ENCODE results near the gene COA8. TPM values are rescaled to one million over a fixed set of nuclear protein-coding genes. Genes with fewer than 3 reads are reported as not detected.

COA8 gene
- total and polyA plus RNA-seq, 2 of the 8 experiments (the other 6 are each of a cell fraction or from before 2014, with no cell fraction given), result 7.1 to 35.5 TPM

- Histone ChIP-seq H2BK15ac (ENCODE audit: low read length) (no peak overlapping the region), H3K4me3 (ENCODE audit: extremely low read depth in 1 of 4, insufficient read depth in 2 of 4, low read depth in 3 of 4, low read length in 4 of 4) (peak overlapping the region; percentile 82 to 97 (median 91)), H2AK5ac (ENCODE audit: low read depth, low read length) (no peak overlapping the region; the same call in 1 of the 2 replicates), H3K18ac (ENCODE audit: extremely low read depth, low read length) (no peak overlapping the region), H3K56ac (replicated peaks; ENCODE audit: insufficient read length, low read depth, low read length) (peak overlapping the region; percentile 57), H4K91ac (replicated peaks; ENCODE audit: insufficient read length, low read length) (no peak overlapping the region), H3K4me1 (replicated peaks in 1 of 4; ENCODE audit: control insufficient read depth in 3 of 4, insufficient read depth in 4 of 4, low read length in 3 of 4) (peaks cover 0 to 4% (median under 1%) of the 10 kb centered on the region in 4 experiments; a peak in 2 of 7 replicates), H3K14ac (ENCODE audit: insufficient read length) (no peak overlapping the region), H4K5ac (ENCODE audit: insufficient read length, low read depth, low read length) (no peak overlapping the region), H2BK20ac (ENCODE audit: low read length) (no peak overlapping the region), H3K23me2 (ENCODE audit: low read depth, low read length) (peaks cover 12% of the 10 kb centered on the region; the same call in 1 of the 2 replicates), H4K20me1 (replicated peaks in 1 of 2; ENCODE audit: control insufficient read depth in 1 of 2, insufficient read depth in 2 of 2, low read length in 2 of 2) (peaks cover 8 to 12% of the 10 kb centered on the region in 2 experiments), H3K4ac (replicated peaks; ENCODE audit: insufficient read length, low read depth, low read length) (no peak overlapping the region), H2BK12ac (ENCODE audit: low read depth, low read length) (no peak overlapping the region; the same call in 1 of the 2 replicates), H3K9me3 (ENCODE audit: insufficient read depth in 2 of 2, low read depth in 1 of 2, low read length in 1 of 2) (no peaks in the 10 kb centered on the region), H3K27me3 (replicated peaks in 1 of 4; ENCODE audit: control insufficient read depth in 3 of 4, extremely low read depth in 1 of 4, insufficient read depth in 3 of 4, low read length in 3 of 4) (no peaks in the 10 kb centered on the region), H3K79me1 (ENCODE audit: low read depth, low read length) (peaks cover 11% of the 10 kb centered on the region; the same call in 1 of the 2 replicates), H3K36me3 (ENCODE audit: control insufficient read depth in 2 of 4, insufficient read depth in 4 of 4, low read length in 3 of 4) (peaks cover 0 to 21% (median 12%) of the 10 kb centered on the region in 4 experiments; a peak in 7 of 8 replicates), H3K23ac (ENCODE audit: insufficient read length) (no peak overlapping the region), H4K8ac (ENCODE audit: extremely low read depth, insufficient read depth, low read length) (peak overlapping the region; percentile 90; the same call in 1 of the 2 replicates), H2BK120ac (replicated peaks; ENCODE audit: low read depth, low read length) (no peak overlapping the region), H2AFZ (ENCODE audit: low read length) (no peak overlapping the region), H3K79me2 (ENCODE audit: control insufficient read depth in 1 of 2, insufficient read depth in 2 of 2, low read length in 2 of 2) (peaks cover 12 to 82% of the 10 kb centered on the region in 2 experiments), H3K4me2 (ENCODE audit: insufficient read depth in 1 of 2, low read depth in 2 of 2, low read length in 2 of 2) (peak overlapping the region; percentile 80 to 87), H3K27ac (ENCODE audit: low read depth, low read length) (peak overlapping the region; percentile 94), H3K9ac (replicated peaks in 1 of 4; ENCODE audit: extremely low read depth in 1 of 4, low read depth in 3 of 4, low read length in 3 of 4) (peak overlapping the region; percentile 81 to 89 (median 86)), H2BK5ac (ENCODE audit: low read depth, low read length) (peak overlapping the region; percentile 54; the same call in 1 of the 2 replicates)
- TF ChIP-seq CREB1 (IDR thresholded peaks at IDR 0.05) (peak; percentile 74), TAF1 (IDR thresholded peaks at IDR 0.05; ENCODE audit: low read depth, low read length) (0 out of 2 replicates have a peak, but pooled peaks have one; percentile 56), POLR2AphosphoS5 (IDR thresholded peaks at IDR 0.05; ENCODE audit: low read depth, low read length) (0 out of 2 replicates have a peak, but pooled peaks have one; percentile 18), EP300 (IDR thresholded peaks at IDR 0.05; ENCODE audit: borderline replicate concordance in 1 of 2, low read depth in 2 of 2, low read length in 2 of 2) (no peak), BCL11A (IDR thresholded peaks at IDR 0.05; ENCODE audit: low read depth in 2 of 2, low read length in 2 of 2) (no peak)
- 10% methylated on average over 35 of the region's 36 CpGs; no CpG with 5 or more reads in 1 of the 2 experiments for WGBS, 2 experiments (ENCODE audit: extremely low coverage in 1 of 2, insufficient coverage in 1 of 2, insufficient read length in 1 of 2, insufficient replicate concordance in 2 of 2, low coverage in 1 of 2, low lambda C conversion rate in 2 of 2, missing lambda C conversion rate in 1 of 2)
- CTCF ChIA-PET (ENCODE audit: partially characterized antibody), result interaction anchor here (0.8 to 2.6 kb wide), 10 partner anchors 9 to 260 kb away, joined by 3 to 14 read pairs (median 5); no protein-coding TSS in a partner anchor
- POLR2A ChIA-PET (ENCODE audit: partially characterized antibody), result interaction anchor here (0.6 to 2.7 kb wide), 23 partner anchors 10 to 334 kb away, joined by 3 to 40 read pairs (median 4); partner anchors contain the start of genes CKB, EIF5, TRMT61A and XRCC3
- DNase-seq (ENCODE audit: low read depth in 1 of 2, low spot score in 2 of 2), result no peak
- no peak for FAIRE-seq
Measured at GRCh38 chr14:103561381-103562178, 1.2 kb upstream of the COA8 start.

Data from H1 (cell line).